Stimulated activated CD4-positive, alpha-beta T cell treated with anti-CD3 and anti-CD28 coated beads, Interleukin-2, amount 100 ng/mL, for 48 hours (primary cell): ENCODE results near the gene PSMD6.

Experiments used
- DNase-seq, 2 donors: peaks; one replicate each; pipeline ENCODE4 v3.0.0-alpha.2; 2020

Gene PSMD6

GRCh38 chr3:63975723-63976122 lies 47.6 kb downstream of the PSMD6 start:
- no peak for DNase-seq

- no peak for DNase-seq
Measured at GRCh38 chr3:63974451-63974850, 48.8 kb downstream of the PSMD6 start.

- DNase-seq, result no peak
Measured at GRCh38 chr3:63973406-63973805, 49.9 kb downstream of the PSMD6 start.

- DNase-seq, result no peak
Measured at GRCh38 chr3:63972987-63973386, 50.3 kb downstream of the PSMD6 start.

GRCh38 chr3:63972196-63972595 lies 51.1 kb downstream of the PSMD6 start:
- no peak for DNase-seq

- no peak for DNase-seq
Measured at GRCh38 chr3:63970631-63971475, 52.4 kb downstream of the PSMD6 start.

GRCh38 chr3:63969876-63970275 lies 53.4 kb downstream of the PSMD6 start:
- no peak for DNase-seq

GRCh38 chr3:63968612-63969350 lies 54.5 kb downstream of the PSMD6 start:
- DNase-seq, result no peak

GRCh38 chr3:63967675-63968611 lies 55.4 kb downstream of the PSMD6 start:
- DNase-seq, result no peak

GRCh38 chr3:63966871-63967270 lies 56.4 kb downstream of the PSMD6 start:
- no peak for DNase-seq

GRCh38 chr3:63966007-63966406 lies 57.3 kb downstream of the PSMD6 start:
- DNase-seq, result no peak

- DNase-seq, result no peak
Measured at GRCh38 chr3:63964681-63965485, 58.4 kb downstream of the PSMD6 start.

GRCh38 chr3:63963496-63963895 lies 59.8 kb downstream of the PSMD6 start:
- DNase-seq, result no peak

GRCh38 chr3:63961891-63962290 lies 61.4 kb downstream of the PSMD6 start:
- no peak for DNase-seq
